Duodenal mucosa (tissue), 2 donors: ENCODE results near the gene TAF6L.
"Not testable (repeated sequence)": the region's sequence is repeated elsewhere in the genome, so short reads cannot be mapped to it uniquely, and the experiment has no call there.

Experiments used
- H3K27ac ChIP-seq: one replicate; pipeline ENCODE4 v1.7.0; 2013; ENCODE audit warnings: low read depth, low read length
- H3K27me3 ChIP-seq, 2 donors: one replicate each; pipeline ENCODE4 v1.7.0; 2013; ENCODE audit warnings: low read length in 2 of 2, control low read depth in 1 of 2; ENCODE audit not compliant: insufficient read depth in 2 of 2, control insufficient read depth in 1 of 2
- H3K36me3 ChIP-seq, 2 donors: one replicate each; pipeline ENCODE4 v1.7.0; 2013; ENCODE audit warnings: low read length in 2 of 2, control low read depth in 1 of 2; ENCODE audit not compliant: insufficient read depth in 2 of 2, control insufficient read depth in 1 of 2
- H3K4me1 ChIP-seq, 2 donors: one replicate each; pipeline ENCODE4 v1.7.0; 2013; ENCODE audit warnings: low read length in 2 of 2, control low read depth in 1 of 2; ENCODE audit not compliant: insufficient read depth in 2 of 2, control insufficient read depth in 1 of 2
- H3K4me3 ChIP-seq, 2 donors: one replicate each; pipeline ENCODE4 v1.7.0; 2013; ENCODE audit warnings: low read length in 2 of 2, low read depth in 1 of 2
- H3K9ac ChIP-seq, 2 donors: one replicate each; pipeline ENCODE4 v1.7.0; 2013; ENCODE audit warnings: low read length in 2 of 2, low read depth in 1 of 2
- H3K9me3 ChIP-seq, 2 donors: one replicate each; pipeline ENCODE4 v1.7.0; 2013; ENCODE audit warnings: low read length in 2 of 2, control low read depth in 1 of 2; ENCODE audit not compliant: control insufficient read depth in 1 of 2

The TAF6L gene

GRCh38 chr11:62804310-62805075 lies 33.3 kb downstream of the TAF6L start:
- Histone ChIP-seq H3K4me1 (peaks cover 20 to 21% of the 10 kb centered on the region in 2 donors), H3K4me3 (peak overlapping the region; percentile 91 to 96), H3K9ac (peak overlapping the region; percentile 92 to 99), H3K27ac (peak overlapping the region; percentile 83), H3K27me3 (no peaks in the 10 kb centered on the region), H3K36me3 (peaks cover 25 to 33% of the 10 kb centered on the region in 2 donors), H3K9me3 (no peaks in the 10 kb centered on the region)

- Histone ChIP-seq H3K9ac (peak within 1 kb of the TSS; percentile 92 to 99), H3K27ac (peak within 1 kb of the TSS; percentile 83), H3K36me3 (peaks cover 17 to 25% of the 10 kb centered on the region in 2 donors), H3K9me3 (no peaks in the 10 kb centered on the region), H3K4me1 (peaks cover 20 to 21% of the 10 kb centered on the region in 2 donors), H3K4me3 (peak within 1 kb of the TSS; percentile 91 to 96), H3K27me3 (no peaks in the 10 kb centered on the region)
Observed at GRCh38 chr11:62805076-62805892, 34.1 kb downstream of the TAF6L start, which contains the start of gene NXF1. NXF1 (minus strand) TSS chr11:62805440; CDS start chr11:62805356, 84 bp downstream.

GRCh38 chr11:62805961-62806441 lies 34.8 kb downstream of the TAF6L start:
- Histone ChIP-seq H3K36me3 (peaks cover 14 to 18% of the 10 kb centered on the region in 2 donors), H3K9me3 (no peaks in the 10 kb centered on the region), H3K27me3 (no peaks in the 10 kb centered on the region), H3K4me3 (peak overlapping the region; percentile 85 to 96), H3K9ac (peak overlapping the region; percentile 77 to 91), H3K4me1 (peaks cover 20 to 21% of the 10 kb centered on the region in 2 donors), H3K27ac (no peak overlapping the region)

- no peaks in the 10 kb centered on the region for H3K9me3 ChIP-seq
- H3K27ac ChIP-seq, result peak overlapping the region; percentile 12
- H3K9ac ChIP-seq, result no peak overlapping the region
- peaks cover 20 to 21% of the 10 kb centered on the region in 2 donors for H3K4me1 ChIP-seq
- no peaks in the 10 kb centered on the region for H3K27me3 ChIP-seq
- H3K36me3 ChIP-seq, result peaks cover 7 to 12% of the 10 kb centered on the region in 2 donors
- H3K4me3 ChIP-seq, result no peak overlapping the region
Observed at GRCh38 chr11:62806611-62807121, 35.5 kb downstream of the TAF6L start.

GRCh38 chr11:62810748-62811147 lies 39.6 kb downstream of the TAF6L start:
- H3K4me1 ChIP-seq, result peaks cover 6 to 9% of the 10 kb centered on the region in 2 donors
- peaks cover 0 to 6% of the 10 kb centered on the region in 2 donors for H3K36me3 ChIP-seq
- no peaks in the 10 kb centered on the region for H3K9me3 ChIP-seq
- no peak overlapping the region for H3K4me3 ChIP-seq
- H3K9ac ChIP-seq, result no peak overlapping the region
- no peaks in the 10 kb centered on the region for H3K27me3 ChIP-seq
- H3K27ac ChIP-seq, result no peak overlapping the region

- Histone ChIP-seq H3K9ac (no peak overlapping the region), H3K4me3 (no peak overlapping the region), H3K36me3 (peaks cover 0 to 7% of the 10 kb centered on the region in 2 donors), H3K9me3 (no peaks in the 10 kb centered on the region), H3K4me1 (no peaks in the 10 kb centered on the region), H3K27ac (no peak overlapping the region), H3K27me3 (no peaks in the 10 kb centered on the region)
Observed at GRCh38 chr11:62811659-62812058, 40.5 kb downstream of the TAF6L start.

GRCh38 chr11:62816557-62816956 lies 45.4 kb downstream of the TAF6L start:
- no peaks in the 10 kb centered on the region for H3K9me3 ChIP-seq
- no peaks in the 10 kb centered on the region for H3K27me3 ChIP-seq
- no peak overlapping the region for H3K9ac ChIP-seq
- no peak overlapping the region for H3K27ac ChIP-seq
- no peaks in the 10 kb centered on the region for H3K4me1 ChIP-seq
- peaks cover 0 to 37% of the 10 kb centered on the region in 2 donors for H3K36me3 ChIP-seq
- H3K4me3 ChIP-seq, result no peak overlapping the region

- Histone ChIP-seq H3K9me3 (no peaks in the 10 kb centered on the region), H3K9ac (no peak overlapping the region), H3K36me3 (peaks cover 0 to 42% of the 10 kb centered on the region in 2 donors), H3K27me3 (no peaks in the 10 kb centered on the region), H3K4me1 (no peaks in the 10 kb centered on the region), H3K27ac (no peak overlapping the region), H3K4me3 (no peak overlapping the region)
Observed at GRCh38 chr11:62817129-62817528, 45.9 kb downstream of the TAF6L start.

- Histone ChIP-seq H3K4me1 (no peaks in the 10 kb centered on the region), H3K9me3 (no peaks in the 10 kb centered on the region), H3K27ac (no peak overlapping the region), H3K36me3 (peaks cover 44 to 82% of the 10 kb centered on the region in 2 donors), H3K9ac (no peak overlapping the region), H3K4me3 (no peak overlapping the region), H3K27me3 (no peaks in the 10 kb centered on the region)
Observed at GRCh38 chr11:62823677-62824076, 52.5 kb downstream of the TAF6L start.

GRCh38 chr11:62828130-62828529 lies 56.9 kb downstream of the TAF6L start:
- H3K4me3 ChIP-seq, H3K9ac ChIP-seq, H3K9me3 ChIP-seq, H3K27me3 ChIP-seq, H3K27ac ChIP-seq: not testable (repeated sequence)
- H3K4me1 ChIP-seq, result peaks cover 15 to 24% of the 10 kb centered on the region in 2 donors
- H3K36me3 ChIP-seq, result peaks cover 39 to 49% of the 10 kb centered on the region in 2 donors
